Inferior parietal cortex (tissue), 1 donor: ENCODE results near the gene GADD45A.
"Not testable (repeated sequence)": the region's sequence is repeated elsewhere in the genome, so short reads cannot be mapped to it uniquely, and the experiment has no call there.

Experiments
- DNase-seq: peaks from one replicate; pipeline ENCODE4 v3.0.0-alpha.2; 2016; ENCODE audit errors: extremely low spot score

Gene GADD45A

GRCh38 chr1:67719329-67720196, 34.6 kb downstream of the GADD45A start:
- no peak for DNase-seq

GRCh38 chr1:67721112-67721511, 36.1 kb downstream of the GADD45A start:
- DNase-seq, result no peak

GRCh38 chr1:67721650-67722291, 36.8 kb downstream of the GADD45A start:
- DNase-seq, result no peak

GRCh38 chr1:67722292-67722944, 37.4 kb downstream of the GADD45A start:
- DNase-seq, result no peak

- DNase-seq, result no peak
Measured at GRCh38 chr1:67723126-67723525, 38.1 kb downstream of the GADD45A start.

GRCh38 chr1:67723620-67724019, 38.6 kb downstream of the GADD45A start:
- no peak for DNase-seq

GRCh38 chr1:67724928-67725560, 40.0 kb downstream of the GADD45A start:
- DNase-seq, result no peak

- no peak for DNase-seq
Measured at GRCh38 chr1:67726224-67726623, 41.2 kb downstream of the GADD45A start.

GRCh38 chr1:67729872-67730271, 44.9 kb downstream of the GADD45A start:
- no peak for DNase-seq

- DNase-seq, result not testable (repeated sequence)
Measured at GRCh38 chr1:67730312-67730711, 45.3 kb downstream of the GADD45A start.

- no peak for DNase-seq
Measured at GRCh38 chr1:67731322-67731721, 46.3 kb downstream of the GADD45A start.

GRCh38 chr1:67732750-67733151, 47.8 kb downstream of the GADD45A start:
- no peak for DNase-seq

- DNase-seq, result peak; percentile 42
Measured at GRCh38 chr1:67733681-67734322, 48.8 kb downstream of the GADD45A start.

GRCh38 chr1:67734323-67734690, 49.3 kb downstream of the GADD45A start:
- DNase-seq, result no peak

- no peak for DNase-seq
Measured at GRCh38 chr1:67735206-67735605, 50.2 kb downstream of the GADD45A start.

- peak; percentile 64 for DNase-seq
Measured at GRCh38 chr1:67735806-67736627, 51.0 kb downstream of the GADD45A start.

- DNase-seq, result no peak
Measured at GRCh38 chr1:67736750-67737149, 51.7 kb downstream of the GADD45A start.

- DNase-seq, result no peak
Measured at GRCh38 chr1:67737875-67738274, 52.9 kb downstream of the GADD45A start.
